ENCODE measurements around the gene CSKMT.
"Not testable (repeated sequence)": the region's sequence is repeated elsewhere in the genome, so short reads cannot be mapped to it uniquely, and the experiment has no call there.

The CSKMT gene

GRCh38 chr11:62689421-62690183 lies 24.5 kb downstream of the CSKMT start, which contains the start of gene LRRN4CL:
Gene LRRN4CL (minus strand): TSS chr11:62689530. CDS start chr11:62688508, 1,022 bp downstream.
- Histone ChIP-seq H3K4me3 (ENCODE audit: low read depth, low read length) (no peak within 1 kb of the TSS), H3K27ac (no peak within 1 kb of the TSS), H3K27me3 (replicated peaks) (no peaks in the 10 kb centered on the region), H3K36me3 (replicated peaks) (peaks cover 31% of the 10 kb centered on the region)
- DNase-seq, result peak; percentile 37
- in situ Hi-C loops (cut with HindIII; ENCODE audit: low pct_ligation_motif_present, low sequenced_read_pairs), result no loop called here
- TF ChIP-seq CTCF (IDR thresholded peaks at IDR 0.05; ENCODE audit: low read depth, low read length, missing control alignments), result no peak

- H3K4me3 ChIP-seq (ENCODE audit: low read depth, low read length); H3K27me3 ChIP-seq (replicated peaks); H3K27ac ChIP-seq; DNase-seq; in situ Hi-C loops (cut with HindIII; ENCODE audit: low pct_ligation_motif_present, low sequenced_read_pairs): not testable (repeated sequence)
- H3K36me3 ChIP-seq (replicated peaks), result peaks cover 31% of the 10 kb centered on the region
These were observed 28.5 kb downstream of the CSKMT start for GRCh38 chr11:62693624-62694023.

DNA sequence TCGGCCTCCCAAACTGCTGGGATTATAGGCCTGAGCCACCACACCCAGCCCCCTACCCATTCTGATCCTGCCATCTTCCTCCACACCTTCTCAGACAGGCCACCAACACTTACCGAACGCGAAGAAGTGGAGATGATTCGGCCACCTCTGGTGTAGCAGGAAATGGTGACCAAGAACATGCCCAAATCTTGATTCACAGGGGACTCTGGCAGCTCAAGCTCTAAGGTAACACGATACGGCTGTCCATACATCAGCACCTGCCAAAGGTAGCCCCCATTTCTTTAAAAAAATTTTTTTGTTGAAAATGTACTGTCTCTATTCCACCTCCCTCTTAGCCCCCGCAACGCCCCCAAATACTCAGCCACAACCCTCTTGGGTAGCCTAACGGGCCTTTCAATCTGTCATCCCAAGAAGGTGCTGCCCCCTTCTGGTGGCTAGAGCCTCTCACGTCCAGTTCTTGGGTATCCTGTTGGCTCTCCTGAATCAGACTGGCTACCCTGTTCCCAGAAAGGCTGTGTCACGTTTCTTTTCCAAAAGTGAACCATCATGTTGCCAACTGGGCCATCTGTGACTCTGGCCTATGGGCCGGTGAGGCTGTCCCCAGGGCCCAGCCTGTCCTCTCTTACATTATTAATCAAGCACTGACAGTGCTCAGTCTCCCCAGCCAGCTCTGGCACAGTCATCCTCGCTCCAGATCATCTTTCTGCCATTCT lies 29.5 kb downstream of the CSKMT start:
- TF ChIP-seq CTCF (IDR thresholded peaks at IDR 0.05; ENCODE audit: low read depth, low read length, missing control alignments), result peak; percentile 91
- H3K36me3 ChIP-seq (replicated peaks), result peaks cover 31% of the 10 kb centered on the region
- no peaks in the 10 kb centered on the region for H3K27me3 ChIP-seq (replicated peaks)
- in situ Hi-C loops (cut with HindIII; ENCODE audit: low pct_ligation_motif_present, low sequenced_read_pairs), result no loop called here
- peak; percentile 72 for DNase-seq
- no peak overlapping the region for H3K27ac ChIP-seq
- H3K4me3 ChIP-seq (ENCODE audit: low read depth, low read length), result no peak overlapping the region

GRCh38 chr11:62702246-62702645 lies 37.1 kb downstream of the CSKMT start:
- Histone ChIP-seq H3K27me3 (replicated peaks) (no peaks in the 10 kb centered on the region), H3K27ac (no peak overlapping the region), H3K36me3 (replicated peaks) (peaks cover 14% of the 10 kb centered on the region), H3K4me3 (ENCODE audit: low read depth, low read length) (no peak overlapping the region)
- in situ Hi-C loops (cut with HindIII; ENCODE audit: low pct_ligation_motif_present, low sequenced_read_pairs), result no loop called here
- no peak for TF ChIP-seq CTCF (IDR thresholded peaks at IDR 0.05; ENCODE audit: low read depth, low read length, missing control alignments)
- no peak for DNase-seq

DNA sequence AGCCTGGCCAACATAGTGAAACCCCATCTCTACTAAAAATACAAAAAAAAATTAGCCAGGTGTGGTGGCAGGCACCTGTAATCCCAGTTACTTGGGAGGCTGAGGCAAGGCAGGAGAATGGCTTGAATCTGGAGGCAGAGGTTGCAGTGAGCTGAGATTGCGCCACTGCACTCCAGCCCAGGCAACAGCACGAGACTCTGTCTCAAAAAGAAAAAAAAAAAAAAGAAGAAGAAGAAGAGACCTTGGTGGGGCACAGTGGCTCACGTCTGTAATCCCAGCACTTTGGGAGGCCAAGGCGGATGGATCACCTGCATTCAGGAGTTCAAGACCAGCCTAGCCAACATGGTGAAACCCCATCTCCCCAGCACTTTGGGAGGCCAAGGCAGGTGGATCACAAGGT lies 38.8 kb downstream of the CSKMT start:
- DNase-seq; in situ Hi-C loops (cut with HindIII; ENCODE audit: low pct_ligation_motif_present, low sequenced_read_pairs); H3K27ac ChIP-seq; H3K27me3 ChIP-seq (replicated peaks); H3K4me3 ChIP-seq (ENCODE audit: low read depth, low read length): not testable (repeated sequence)
- peaks cover 14% of the 10 kb centered on the region for H3K36me3 ChIP-seq (replicated peaks)

DNA sequence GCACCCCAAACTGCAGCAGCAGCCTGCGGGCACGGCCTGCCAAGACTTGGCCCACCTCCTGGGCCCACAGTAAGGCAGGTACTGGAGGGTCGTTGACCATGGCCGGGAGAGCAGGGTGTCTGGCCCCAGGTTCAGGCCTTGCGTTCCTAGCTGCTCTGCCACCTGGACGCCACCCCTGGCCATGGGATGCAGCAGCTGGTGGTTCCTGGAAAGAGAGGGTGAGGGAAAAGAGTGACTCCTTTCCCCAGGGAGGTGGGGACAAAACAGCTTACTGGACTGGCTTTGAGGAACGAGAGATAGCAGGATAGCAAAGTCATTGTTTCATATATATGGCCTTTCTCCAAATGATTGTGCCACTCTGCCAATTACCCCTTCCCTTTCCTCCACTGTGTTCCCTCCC lies 40.3 kb downstream of the CSKMT start:
- TF ChIP-seq CTCF (IDR thresholded peaks at IDR 0.05; ENCODE audit: low read depth, low read length, missing control alignments), result no peak
- no peak for DNase-seq
- peak overlapping the region; percentile 48 for H3K27ac ChIP-seq
- H3K36me3 ChIP-seq (replicated peaks), result peaks cover 14% of the 10 kb centered on the region
- H3K27me3 ChIP-seq (replicated peaks), result no peaks in the 10 kb centered on the region
- H3K4me3 ChIP-seq (ENCODE audit: low read depth, low read length), result peak overlapping the region; percentile 79
- in situ Hi-C loops (cut with HindIII; ENCODE audit: low pct_ligation_motif_present, low sequenced_read_pairs), result no loop called here
